ENCODE results near the gene HORMAD2.
"Not testable (repeated sequence)": the region's sequence is repeated elsewhere in the genome, so short reads cannot be mapped to it uniquely, and the experiment has no call there.

DNA sequence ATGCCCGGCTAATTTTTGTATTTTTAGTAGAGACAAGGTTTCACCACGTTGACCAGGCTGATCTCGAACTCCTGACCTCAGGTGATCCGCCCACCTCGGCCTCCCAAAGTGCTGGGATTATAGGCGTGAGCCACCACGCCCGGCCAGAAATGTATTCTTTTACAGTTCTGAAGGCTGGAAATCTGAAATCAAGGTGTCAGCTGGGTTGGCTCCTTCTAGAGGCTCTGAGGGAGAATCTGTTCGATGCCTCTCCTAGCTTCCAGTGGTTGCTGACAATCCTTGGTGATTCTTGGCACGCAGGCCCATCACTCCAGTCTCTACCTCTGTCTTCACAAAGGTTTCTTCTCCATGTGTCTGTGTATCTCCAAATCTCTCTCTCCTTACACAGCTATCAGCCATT lies 120.6 kb downstream of the HORMAD2 start:
- TF ChIP-seq, protein P1, sequence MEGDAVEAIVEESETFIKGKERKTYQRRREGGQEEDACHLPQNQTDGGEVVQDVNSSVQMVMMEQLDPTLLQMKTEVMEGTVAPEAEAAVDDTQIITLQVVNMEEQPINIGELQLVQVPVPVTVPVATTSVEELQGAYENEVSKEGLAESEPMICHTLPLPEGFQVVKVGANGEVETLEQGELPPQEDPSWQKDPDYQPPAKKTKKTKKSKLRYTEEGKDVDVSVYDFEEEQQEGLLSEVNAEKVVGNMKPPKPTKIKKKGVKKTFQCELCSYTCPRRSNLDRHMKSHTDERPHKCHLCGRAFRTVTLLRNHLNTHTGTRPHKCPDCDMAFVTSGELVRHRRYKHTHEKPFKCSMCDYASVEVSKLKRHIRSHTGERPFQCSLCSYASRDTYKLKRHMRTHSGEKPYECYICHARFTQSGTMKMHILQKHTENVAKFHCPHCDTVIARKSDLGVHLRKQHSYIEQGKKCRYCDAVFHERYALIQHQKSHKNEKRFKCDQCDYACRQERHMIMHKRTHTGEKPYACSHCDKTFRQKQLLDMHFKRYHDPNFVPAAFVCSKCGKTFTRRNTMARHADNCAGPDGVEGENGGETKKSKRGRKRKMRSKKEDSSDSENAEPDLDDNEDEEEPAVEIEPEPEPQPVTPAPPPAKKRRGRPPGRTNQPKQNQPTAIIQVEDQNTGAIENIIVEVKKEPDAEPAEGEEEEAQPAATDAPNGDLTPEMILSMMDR (conservative IDR thresholded peaks at IDR 0.05; ENCODE audit: low read depth, low read length), result not testable (repeated sequence)
- TF ChIP-seq EZH2phosphoT487 (IDR thresholded peaks at IDR 0.05; ENCODE audit: borderline replicate concordance, low read length), result not testable (repeated sequence)

All from PC-3 (cell line).